Uterus (tissue), 4 donors: ENCODE measurements around the gene DSE. TPM values are rescaled to one million over a fixed set of nuclear protein-coding genes. Genes with fewer than 3 reads are reported as not detected.
"Not testable (repeated sequence)": the region's sequence is repeated elsewhere in the genome, so short reads cannot be mapped to it uniquely, and the experiment has no call there.

Experiments
- DNase-seq, 2 donors: peaks; one replicate each; pipeline ENCODE4 v3.0.0-alpha.2; 2019 to 2020
- H3K27ac ChIP-seq, 2 donors: fragments of 200-600 bp; sonication (generic); 1 replicate in 1 of 2; 2 replicates in 1 of 2; pipeline ENCODE4 v1.5.1; 2016 to 2018
- H3K27me3 ChIP-seq, 2 donors: fragments of 200-600 bp; sonication (generic); one replicate each; pipeline ENCODE4 v1.5.1; 2018 to 2019; ENCODE audit warnings: control low read depth in 1 of 2
- H3K36me3 ChIP-seq, 2 donors: fragments of 200-600 bp; sonication (generic); one replicate each; pipeline ENCODE4 v1.5.1; 2019; ENCODE audit warnings: control low read depth in 1 of 2
- H3K4me1 ChIP-seq, 2 donors: fragments of 200-600 bp; sonication (generic); one replicate each; pipeline ENCODE4 v1.5.1; 2018 to 2019; ENCODE audit warnings: control low read depth in 1 of 2
- H3K4me3 ChIP-seq, 2 donors: fragments of 200-600 bp; sonication (generic); 1 replicate in 1 of 2; 2 replicates in 1 of 2; pipeline ENCODE4 v1.5.1; 2018 to 2019; ENCODE audit warnings: mild to moderate bottlenecking in 1 of 2
- H3K9me3 ChIP-seq, 2 donors: fragments of 200-600 bp; sonication (generic); one replicate each; pipeline ENCODE4 v1.5.1; 2019; ENCODE audit warnings: control low read depth in 1 of 2
- POLR2A ChIP-seq, 2 donors: fragments of 450-650 bp; IDR thresholded peaks; one replicate each; pipeline ENCODE4 v1.6.1; 2016; ENCODE audit warnings: antibody characterized with exemption in 2 of 2, mild to moderate bottlenecking in 1 of 2, moderate library complexity in 1 of 2
- intact Hi-C: fragments of 100-400 bp; cut with DNase I; formaldehyde crosslinking; loops from one replicate; pipeline ENCODE4 v1.15.1; 2023; ENCODE audit warnings: low total_unique reads
- total RNA-seq, 4 donors: library from RNA; depleted of rRNA in 3 of 4; stranded (reverse); fragments of >200 nt in 3 of 4; gene quantifications; one replicate each; pipeline versions ENCODE4 v1.1.0 to v1.2.4, GENCODE V29; 2014 to 2023
- TF ChIP-seq, protein P1 (sequence below), 4 experiments: fragments of 200-600 bp in 2 of 4; fragments of 450-650 bp in 2 of 4; sonication (generic) in 2 of 4; IDR thresholded peaks; one replicate each; pipeline ENCODE4 v1.5.1; 2016 to 2019; ENCODE audit warnings: antibody characterized with exemption in 4 of 4, mild to moderate bottlenecking in 2 of 4, moderate library complexity in 1 of 4
- donor health status: DM: yes; HTN: yes; CAD: no.

The DSE gene
- total RNA-seq, 4 donors from 2014 or later: 21.3 to 84.0 (median 42.3) TPM

- H3K36me3 ChIP-seq: no peaks in the 10 kb centered on the region
- no peak overlapping the region for H3K27ac ChIP-seq
- H3K4me3 ChIP-seq: no peak overlapping the region
- no peak for TF ChIP-seq POLR2A (IDR thresholded peaks at IDR 0.05)
- TF ChIP-seq, protein P1, sequence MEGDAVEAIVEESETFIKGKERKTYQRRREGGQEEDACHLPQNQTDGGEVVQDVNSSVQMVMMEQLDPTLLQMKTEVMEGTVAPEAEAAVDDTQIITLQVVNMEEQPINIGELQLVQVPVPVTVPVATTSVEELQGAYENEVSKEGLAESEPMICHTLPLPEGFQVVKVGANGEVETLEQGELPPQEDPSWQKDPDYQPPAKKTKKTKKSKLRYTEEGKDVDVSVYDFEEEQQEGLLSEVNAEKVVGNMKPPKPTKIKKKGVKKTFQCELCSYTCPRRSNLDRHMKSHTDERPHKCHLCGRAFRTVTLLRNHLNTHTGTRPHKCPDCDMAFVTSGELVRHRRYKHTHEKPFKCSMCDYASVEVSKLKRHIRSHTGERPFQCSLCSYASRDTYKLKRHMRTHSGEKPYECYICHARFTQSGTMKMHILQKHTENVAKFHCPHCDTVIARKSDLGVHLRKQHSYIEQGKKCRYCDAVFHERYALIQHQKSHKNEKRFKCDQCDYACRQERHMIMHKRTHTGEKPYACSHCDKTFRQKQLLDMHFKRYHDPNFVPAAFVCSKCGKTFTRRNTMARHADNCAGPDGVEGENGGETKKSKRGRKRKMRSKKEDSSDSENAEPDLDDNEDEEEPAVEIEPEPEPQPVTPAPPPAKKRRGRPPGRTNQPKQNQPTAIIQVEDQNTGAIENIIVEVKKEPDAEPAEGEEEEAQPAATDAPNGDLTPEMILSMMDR (IDR thresholded peaks at IDR 0.05): no peak
- intact Hi-C loops: no loop called here
- peaks cover 0 to 8% of the 10 kb centered on the region in 2 donors for H3K4me1 ChIP-seq
- no peaks in the 10 kb centered on the region for H3K9me3 ChIP-seq
- H3K27me3 ChIP-seq: no peaks in the 10 kb centered on the region
- DNase-seq: no peak
Measured at GRCh38 chr6:116327803-116328527, 42.8 kb upstream of the DSE start.

- Histone ChIP-seq H3K27ac (no peak overlapping the region), H3K9me3 (no peaks in the 10 kb centered on the region), H3K36me3 (no peaks in the 10 kb centered on the region), H3K27me3 (no peaks in the 10 kb centered on the region), H3K4me3 (no peak overlapping the region), H3K4me1 (peaks cover 0 to 8% of the 10 kb centered on the region in 2 donors)
- no peak for DNase-seq
- intact Hi-C loops: no loop called here
- no peak for TF ChIP-seq POLR2A (IDR thresholded peaks at IDR 0.05)
- TF ChIP-seq, protein P1 (IDR thresholded peaks at IDR 0.05): no peak
Measured at GRCh38 chr6:116328528-116328903, 42.2 kb upstream of the DSE start.

DNA sequence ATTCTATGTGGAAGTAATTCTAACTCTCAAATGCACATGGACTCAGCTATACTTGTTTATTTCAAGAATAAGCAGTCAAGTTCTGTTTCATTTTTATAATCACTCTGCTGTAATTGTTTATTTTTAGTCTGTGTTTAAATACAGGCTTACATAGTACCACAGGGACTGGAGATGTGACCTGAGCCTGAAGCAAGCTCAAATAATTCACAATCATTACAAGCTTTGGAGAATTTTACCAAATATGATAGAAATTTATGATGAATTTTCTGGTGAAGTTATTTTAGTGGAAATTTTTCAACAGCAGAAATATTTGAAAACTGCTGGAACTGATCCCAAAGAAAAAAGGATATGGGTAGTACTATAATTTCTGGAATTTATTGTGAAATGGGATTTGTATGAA is 41.6 kb upstream of the DSE start:
- H3K36me3 ChIP-seq: no peaks in the 10 kb centered on the region
- H3K27me3 ChIP-seq: no peaks in the 10 kb centered on the region
- TF ChIP-seq, protein P1 (IDR thresholded peaks at IDR 0.05): no peak
- no peak for TF ChIP-seq POLR2A (IDR thresholded peaks at IDR 0.05)
- no peak for DNase-seq
- no peak overlapping the region for H3K4me3 ChIP-seq
- H3K4me1 ChIP-seq: peaks cover 0 to 8% of the 10 kb centered on the region in 2 donors
- H3K27ac ChIP-seq: no peak overlapping the region
- H3K9me3 ChIP-seq: no peaks in the 10 kb centered on the region
- intact Hi-C loops: no loop called here

DNA sequence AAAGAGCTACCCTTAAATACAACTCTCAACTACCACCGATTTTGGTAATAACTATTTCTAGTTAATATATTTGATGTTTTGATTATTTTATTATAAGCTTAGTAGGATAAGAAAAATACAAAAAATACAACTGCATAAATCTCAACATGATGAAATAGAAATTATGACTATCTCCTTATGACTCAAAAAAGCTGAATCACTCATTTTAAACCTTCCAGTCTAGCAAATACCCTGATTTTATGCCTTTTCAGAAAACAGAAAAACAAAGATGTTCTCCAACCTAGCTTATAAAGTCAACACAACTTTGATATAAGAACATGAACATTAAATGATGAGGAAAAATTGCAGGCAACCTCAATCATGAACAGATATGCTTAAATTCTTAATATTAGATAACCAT is 40.2 kb upstream of the DSE start:
- Histone ChIP-seq H3K4me1 (peaks cover 0 to 8% of the 10 kb centered on the region in 2 donors), H3K9me3 (no peaks in the 10 kb centered on the region), H3K27ac (no peak overlapping the region), H3K27me3 (no peaks in the 10 kb centered on the region), H3K4me3 (no peak overlapping the region), H3K36me3 (no peaks in the 10 kb centered on the region)
- no peak for DNase-seq
- no peak for TF ChIP-seq POLR2A (IDR thresholded peaks at IDR 0.05)
- TF ChIP-seq, protein P1 (IDR thresholded peaks at IDR 0.05): no peak
- intact Hi-C loops: no loop called here

- no peak overlapping the region for H3K27ac ChIP-seq
- H3K4me1 ChIP-seq: peaks cover 0 to 8% of the 10 kb centered on the region in 2 donors
- TF ChIP-seq POLR2A (IDR thresholded peaks at IDR 0.05): no peak
- TF ChIP-seq, protein P1 (IDR thresholded peaks at IDR 0.05): no peak
- H3K27me3 ChIP-seq: no peaks in the 10 kb centered on the region
- H3K9me3 ChIP-seq: no peaks in the 10 kb centered on the region
- intact Hi-C loops: no loop called here
- DNase-seq: no peak
- no peak overlapping the region for H3K4me3 ChIP-seq
- no peaks in the 10 kb centered on the region for H3K36me3 ChIP-seq
Measured at GRCh38 chr6:116332096-116332495, 38.7 kb upstream of the DSE start.

GRCh38 chr6:116334638-116335409 is 35.9 kb upstream of the DSE start:
- H3K9me3 ChIP-seq, H3K36me3 ChIP-seq, intact Hi-C loops, DNase-seq, H3K4me1 ChIP-seq, H3K27ac ChIP-seq, H3K4me3 ChIP-seq, H3K27me3 ChIP-seq: not testable (repeated sequence)
